DND-41 (cell line): ENCODE data around the gene PSEN1.
A peak's percentile ranks its signal among the peaks of the same experiment; 100 is the strongest.

ENCODE experiments used
- ATAC-seq: fragments of 200-7000 bp; cut with Tn5 transposase; 3 replicates; pipeline ENCODE4 v1.9.1; 2021; ENCODE audit warnings: low read depth; ENCODE audit not compliant: insufficient read depth
- DNase-seq: peaks from one replicate; pipeline ENCODE4 v3.0.0-alpha.2; 2020
- H2AFZ ChIP-seq: 2 replicates; pipeline ENCODE4 v1.6.0; 2012; ENCODE audit warnings: low read depth, low read length
- H3K27ac ChIP-seq: 2 replicates; pipeline ENCODE4 v1.5.1; 2012; ENCODE audit warnings: low read length, inconsistent platforms
- H3K27me3 ChIP-seq: fragments of 200-600 bp; sonication (generic); 2 replicates; pipeline ENCODE4 v1.6.0; 2012; ENCODE audit warnings: low read length, mild to moderate bottlenecking, inconsistent platforms; ENCODE audit not compliant: insufficient read depth, poor library complexity
- H3K36me3 ChIP-seq: 2 replicates; pipeline ENCODE4 v1.5.1; 2012; ENCODE audit warnings: low read length, inconsistent platforms; ENCODE audit not compliant: insufficient read depth
- H3K4me1 ChIP-seq: 2 replicates; pipeline ENCODE4 v1.5.1; 2012; ENCODE audit warnings: mild to moderate bottlenecking, low read length; ENCODE audit not compliant: insufficient read depth
- H3K4me2 ChIP-seq: 2 replicates; pipeline ENCODE4 v1.6.0; 2012; ENCODE audit warnings: mild to moderate bottlenecking, moderate library complexity, low read length, inconsistent platforms; ENCODE audit not compliant: insufficient read depth
- H3K4me3 ChIP-seq, 2 experiments: fragments of 200-600 bp in 1 of 2; shearing (Covaris generic) in 1 of 2; 2 replicates each; pipeline ENCODE4 v1.5.1; 2012 to 2016; ENCODE audit warnings: inconsistent platforms in 2 of 2, low read length in 2 of 2, mild to moderate bottlenecking in 2 of 2, low read depth in 1 of 2, moderate library complexity in 1 of 2
- H3K79me2 ChIP-seq: 2 replicates; pipeline ENCODE4 v1.6.0; 2012; ENCODE audit warnings: low read length, inconsistent platforms; ENCODE audit not compliant: insufficient read depth
- H3K9ac ChIP-seq: 2 replicates; pipeline ENCODE4 v1.6.0; 2012; ENCODE audit warnings: low read depth, mild to moderate bottlenecking, inconsistent platforms, low read length, moderate library complexity
- H3K9me3 ChIP-seq: 2 replicates; pipeline ENCODE4 v1.5.1; 2012; ENCODE audit warnings: low read length, moderate library complexity, mild to moderate bottlenecking, inconsistent platforms; ENCODE audit not compliant: insufficient read depth, severe bottlenecking
- H4K20me1 ChIP-seq: 2 replicates; pipeline ENCODE4 v1.6.0; 2012; ENCODE audit warnings: low read length; ENCODE audit not compliant: insufficient read depth
- EZH2 ChIP-seq: IDR thresholded peaks from 3 replicates; pipeline ENCODE4 v1.6.1; 2012; ENCODE audit warnings: borderline replicate concordance, low read depth, mild to moderate bottlenecking, moderate library complexity, low read length, inconsistent platforms; ENCODE audit not compliant: severe bottlenecking
- TF ChIP-seq, protein P1 (sequence below): IDR thresholded peaks from 2 replicates; pipeline ENCODE4 v1.5.1; 2012; ENCODE audit warnings: borderline replicate concordance, low read length, moderate library complexity, mild to moderate bottlenecking; ENCODE audit not compliant: poor library complexity, severe bottlenecking; ENCODE audit errors: extremely low read depth

PSEN1 gene

DNA sequence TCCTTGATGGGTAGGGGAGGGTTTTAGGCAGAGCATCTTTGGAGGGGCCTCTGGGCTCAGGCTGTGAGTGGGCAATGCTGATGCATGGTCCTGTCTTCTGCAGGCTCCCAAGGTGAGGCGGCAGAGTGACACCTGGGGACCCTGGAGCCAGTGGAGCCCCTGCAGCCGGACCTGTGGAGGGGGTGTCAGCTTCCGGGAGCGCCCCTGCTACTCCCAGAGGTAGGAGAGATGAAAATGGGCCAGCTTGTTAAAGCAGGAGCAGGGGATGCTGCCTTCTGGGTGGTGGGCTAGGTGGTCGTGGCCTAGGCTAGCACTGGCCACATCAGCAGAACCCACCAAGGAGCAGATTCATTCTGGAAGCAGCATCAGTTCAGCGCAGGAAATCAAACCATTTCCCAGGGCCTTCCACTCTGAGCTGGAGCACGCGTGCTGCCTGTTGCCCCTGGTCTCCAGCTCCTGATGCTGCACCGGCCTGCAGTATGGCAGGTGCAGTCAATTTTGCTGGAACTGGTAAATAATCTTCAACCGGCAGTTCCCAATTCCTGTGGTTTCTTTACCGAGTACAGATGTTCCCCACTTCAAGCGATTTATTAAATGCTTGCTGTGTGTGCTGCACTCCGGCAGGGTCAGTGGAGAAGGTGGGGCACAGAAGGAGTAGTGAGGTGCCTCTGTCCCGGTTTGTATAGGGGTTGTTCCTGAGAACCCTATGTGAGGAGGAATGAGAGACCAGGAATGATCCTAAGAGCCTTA lies 108.4 kb downstream of the PSEN1 start:
- no peak for TF ChIP-seq EZH2
- TF ChIP-seq, protein P1, sequence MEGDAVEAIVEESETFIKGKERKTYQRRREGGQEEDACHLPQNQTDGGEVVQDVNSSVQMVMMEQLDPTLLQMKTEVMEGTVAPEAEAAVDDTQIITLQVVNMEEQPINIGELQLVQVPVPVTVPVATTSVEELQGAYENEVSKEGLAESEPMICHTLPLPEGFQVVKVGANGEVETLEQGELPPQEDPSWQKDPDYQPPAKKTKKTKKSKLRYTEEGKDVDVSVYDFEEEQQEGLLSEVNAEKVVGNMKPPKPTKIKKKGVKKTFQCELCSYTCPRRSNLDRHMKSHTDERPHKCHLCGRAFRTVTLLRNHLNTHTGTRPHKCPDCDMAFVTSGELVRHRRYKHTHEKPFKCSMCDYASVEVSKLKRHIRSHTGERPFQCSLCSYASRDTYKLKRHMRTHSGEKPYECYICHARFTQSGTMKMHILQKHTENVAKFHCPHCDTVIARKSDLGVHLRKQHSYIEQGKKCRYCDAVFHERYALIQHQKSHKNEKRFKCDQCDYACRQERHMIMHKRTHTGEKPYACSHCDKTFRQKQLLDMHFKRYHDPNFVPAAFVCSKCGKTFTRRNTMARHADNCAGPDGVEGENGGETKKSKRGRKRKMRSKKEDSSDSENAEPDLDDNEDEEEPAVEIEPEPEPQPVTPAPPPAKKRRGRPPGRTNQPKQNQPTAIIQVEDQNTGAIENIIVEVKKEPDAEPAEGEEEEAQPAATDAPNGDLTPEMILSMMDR: no peak
- Histone ChIP-seq H4K20me1 (no peaks in the 10 kb centered on the region), H3K27ac (no peak overlapping the region), H3K9me3 (no peaks in the 10 kb centered on the region), H3K79me2 (no peaks in the 10 kb centered on the region), H2AFZ (no peak overlapping the region), H3K4me1 (peaks cover 41% of the 10 kb centered on the region), H3K36me3 (no peaks in the 10 kb centered on the region), H3K4me3 (no peak overlapping the region), H3K4me2 (no peak overlapping the region), H3K27me3 (no peaks in the 10 kb centered on the region), H3K9ac (no peak overlapping the region)
- DNase-seq (no peak), ATAC-seq (no peak)

DNA sequence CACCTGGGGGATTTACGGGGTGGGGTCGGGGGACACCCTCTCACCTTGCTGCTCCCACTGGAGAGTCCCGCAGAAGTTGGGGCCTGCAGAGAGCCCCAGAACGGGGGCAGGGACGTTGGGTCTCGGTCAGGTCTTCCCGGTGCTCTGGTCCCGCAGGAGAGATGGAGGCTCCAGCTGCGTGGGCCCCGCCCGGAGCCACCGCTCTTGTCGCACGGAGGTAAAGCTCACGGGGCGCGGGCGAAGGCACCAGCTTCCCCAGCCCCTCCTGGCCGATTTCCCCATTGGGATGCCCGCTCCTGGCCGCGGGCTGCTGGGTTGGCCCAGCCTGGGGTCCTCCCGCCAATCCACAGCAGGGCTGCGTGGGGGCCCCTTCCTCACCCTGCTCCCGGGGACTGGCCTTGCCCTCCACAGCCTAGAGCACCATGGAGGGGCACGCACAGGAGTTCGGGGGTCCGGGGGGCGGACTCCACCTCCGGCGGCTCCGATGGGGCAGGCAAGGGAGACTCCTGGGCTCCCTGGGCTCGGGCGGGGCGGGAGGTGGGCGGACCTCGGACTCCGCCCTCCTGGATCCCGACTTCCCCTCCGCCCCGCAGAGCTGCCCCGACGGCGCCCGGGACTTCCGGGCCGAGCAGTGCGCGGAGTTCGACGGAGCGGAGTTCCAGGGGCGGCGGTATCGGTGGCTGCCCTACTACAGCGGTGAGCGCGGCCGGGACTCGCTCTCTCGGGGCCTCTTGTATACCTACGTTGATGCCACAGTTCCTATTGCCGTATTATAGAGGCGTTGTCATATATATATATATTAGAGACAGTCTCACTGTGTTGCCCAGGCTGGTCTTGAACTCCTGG lies 109.4 kb downstream of the PSEN1 start:
- Histone ChIP-seq H3K36me3 (no peaks in the 10 kb centered on the region), H3K9ac (peak overlapping the region; percentile 47), H3K79me2 (no peaks in the 10 kb centered on the region), H3K4me1 (peaks cover 41% of the 10 kb centered on the region), H3K4me3 (peak overlapping the region in 1 of 2 experiments; percentile 55; a peak in 2 of 4 replicates), H3K27ac (no peak overlapping the region), H4K20me1 (no peaks in the 10 kb centered on the region), H3K27me3 (no peaks in the 10 kb centered on the region), H2AFZ (peak overlapping the region; percentile 48), H3K4me2 (peak overlapping the region; percentile 62), H3K9me3 (no peaks in the 10 kb centered on the region)
- ATAC-seq: peak; percentile 77
- peak; percentile 57 for DNase-seq
- TF ChIP-seq, protein P1: no peak
- TF ChIP-seq EZH2: no peak

DNA sequence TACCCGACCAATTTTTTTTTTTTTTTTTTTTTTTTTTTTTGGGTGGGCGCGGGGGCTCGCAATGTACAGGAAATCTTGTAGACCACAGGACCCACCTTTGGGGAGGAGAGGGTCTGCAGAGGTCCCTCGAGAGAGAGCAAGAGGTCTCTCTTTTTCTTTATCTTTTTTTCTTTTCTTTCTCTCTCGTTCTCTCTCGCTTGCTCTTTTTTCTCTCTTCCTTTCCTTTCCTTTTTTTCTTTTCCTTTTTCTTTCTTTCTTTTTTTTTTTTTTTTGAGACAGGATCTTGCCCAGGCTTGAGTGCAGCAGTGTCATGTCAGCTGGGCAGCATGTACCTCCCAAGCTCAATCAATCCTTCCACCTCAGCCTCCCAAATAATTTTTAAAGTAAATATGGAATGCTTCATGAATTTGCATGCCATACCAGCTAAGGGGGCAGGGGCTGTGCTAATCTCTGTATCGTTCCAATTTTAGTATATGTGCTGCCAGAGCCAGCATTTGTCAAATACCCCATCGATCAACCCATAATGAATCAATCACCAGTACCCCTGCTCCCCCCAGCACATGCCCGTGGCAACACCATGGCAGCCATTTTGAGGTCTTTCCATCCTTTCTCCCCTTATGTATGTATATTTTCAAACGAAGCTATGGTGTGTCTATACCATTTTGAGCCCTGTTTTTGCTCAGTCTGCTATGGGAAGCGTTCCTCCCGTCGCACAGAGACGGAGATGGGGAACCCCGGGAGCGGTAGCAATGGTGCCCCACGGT lies 110.3 kb downstream of the PSEN1 start:
- Histone ChIP-seq H3K79me2 (no peaks in the 10 kb centered on the region), H3K4me1 (peaks cover 40% of the 10 kb centered on the region), H3K9me3 (no peaks in the 10 kb centered on the region), H4K20me1 (no peaks in the 10 kb centered on the region), H2AFZ (peak overlapping the region; percentile 48; the same call in 1 of the 2 replicates), H3K4me3 (peak overlapping the region in 1 of 2 experiments; percentile 55; a peak in 1 of 4 replicates), H3K9ac (peak overlapping the region; percentile 47), H3K27ac (no peak overlapping the region), H3K27me3 (no peaks in the 10 kb centered on the region), H3K36me3 (no peaks in the 10 kb centered on the region), H3K4me2 (peak overlapping the region; percentile 62)
- no peak for ATAC-seq
- no peak for DNase-seq
- no peak for TF ChIP-seq EZH2
- TF ChIP-seq, protein P1: no peak
